IMR-90 (cell line): ENCODE measurements around the gene XPR1. TPM values are rescaled to one million over a fixed set of nuclear protein-coding genes. Genes with fewer than 3 reads are reported as not detected.

Source experiments
- ATAC-seq: fragments of 200-7000 bp; cut with Tn5 transposase; 2 replicates; pipeline ENCODE4 v1.9.1; 2020; ENCODE audit warnings: low read depth, mild to moderate bottlenecking, moderate library complexity
- BruUV-seq: library from RNA; stranded (reverse); fragments of 400-500 nt; replicated peaks from 2 replicates; lab custom pipeline; 2021; lab: Mats Ljungman, UMichigan
- CTCF ChIA-PET: fragments of 300-600 bp; formaldehyde crosslinking; extraction: SDS; loops from one replicate; lab custom pipeline; 2021; ENCODE audit warnings: antibody characterized with exemption; lab: Yijun Ruan, JAX
- POLR2A ChIA-PET: fragments of 300-600 bp; sonication (Branson Sonifier 250); formaldehyde crosslinking; loops from one replicate; lab custom pipeline; 2022; ENCODE audit warnings: antibody characterized with exemption; ENCODE audit not compliant: unreplicated experiment; lab: Charles Lee
- DNase-seq: peaks from one replicate; pipeline ENCODE4 v3.0.0; 2013
- H2AFZ ChIP-seq: replicated peaks from 2 replicates; pipeline ENCODE3; 2013; ENCODE audit warnings: low read length, mild to moderate bottlenecking; ENCODE audit not compliant: poor library complexity
- H2AK5ac ChIP-seq: 2 replicates; pipeline ENCODE4 v1.6.1; 2013; ENCODE audit warnings: low read depth, low read length, inconsistent platforms
- H2AK9ac ChIP-seq: replicated peaks from 2 replicates; pipeline ENCODE3; 2013; ENCODE audit warnings: mild to moderate bottlenecking, low read depth, low read length, moderate library complexity; ENCODE audit not compliant: poor library complexity
- H2BK120ac ChIP-seq: 2 replicates; pipeline ENCODE4 v1.6.1; 2013; ENCODE audit warnings: low read depth, low read length, inconsistent platforms
- H2BK15ac ChIP-seq: 3 replicates; pipeline ENCODE4 v1.6.1; 2013; ENCODE audit warnings: low read depth, low read length, inconsistent platforms
- H2BK20ac ChIP-seq: 2 replicates; pipeline ENCODE4 v1.6.1; 2013; ENCODE audit warnings: low read depth, mild to moderate bottlenecking, inconsistent platforms, low read length, moderate library complexity
- H2BK5ac ChIP-seq: 2 replicates; pipeline ENCODE4 v1.6.1; 2013; ENCODE audit warnings: mild to moderate bottlenecking, low read depth, low read length, inconsistent platforms; ENCODE audit not compliant: poor library complexity, severe bottlenecking
- H3K14ac ChIP-seq: replicated peaks from 2 replicates; pipeline ENCODE4 v1.6.1; 2013; ENCODE audit warnings: low read depth, low read length, inconsistent platforms
- H3K18ac ChIP-seq: 2 replicates; pipeline ENCODE4 v1.6.1; 2013; ENCODE audit warnings: low read depth, low read length, control low read depth
- H3K23ac ChIP-seq: 2 replicates; pipeline ENCODE4 v1.6.1; 2013; ENCODE audit warnings: low read depth, low read length, inconsistent platforms
- H3K27ac ChIP-seq: 2 replicates; pipeline ENCODE4 v1.5.1; 2013; ENCODE audit warnings: mild to moderate bottlenecking, control low read depth, low read length; ENCODE audit not compliant: insufficient read depth
- H3K27me3 ChIP-seq: 2 replicates; pipeline ENCODE4 v1.6.1; 2013; ENCODE audit warnings: low read length; ENCODE audit not compliant: control insufficient read depth, insufficient read depth
- H3K36me3 ChIP-seq: 2 replicates; pipeline ENCODE4 v1.6.1; 2013; ENCODE audit warnings: low read length, mixed read lengths; ENCODE audit not compliant: control insufficient read depth, insufficient read depth
- H3K4ac ChIP-seq: 2 replicates; pipeline ENCODE4 v1.6.1; 2013; ENCODE audit warnings: low read depth, low read length, inconsistent platforms
- H3K4me1 ChIP-seq: 2 replicates; pipeline ENCODE4 v1.6.1; 2013; ENCODE audit warnings: low read length, mixed read lengths; ENCODE audit not compliant: control insufficient read depth, insufficient read depth
- H3K4me2 ChIP-seq: 2 replicates; pipeline ENCODE4 v1.6.1; 2013; ENCODE audit warnings: low read depth, mild to moderate bottlenecking, control low read depth, low read length, moderate library complexity
- H3K4me3 ChIP-seq: 2 replicates; pipeline ENCODE4 v1.5.1; 2013; ENCODE audit warnings: low read depth, mild to moderate bottlenecking, control low read depth, low read length, moderate library complexity; ENCODE audit not compliant: insufficient read depth
- H3K56ac ChIP-seq: 2 replicates; pipeline ENCODE4 v1.6.1; 2013; ENCODE audit warnings: low read length, inconsistent platforms; ENCODE audit not compliant: insufficient read depth; ENCODE audit errors: extremely low read depth
- H3K79me1 ChIP-seq, 2 experiments: 2 replicates each; pipeline ENCODE4 v1.6.1; 2013; ENCODE audit warnings: low read length in 2 of 2, inconsistent platforms in 1 of 2, low read depth in 1 of 2
- H3K9ac ChIP-seq: 2 replicates; pipeline ENCODE4 v1.6.1; 2013; ENCODE audit warnings: low read depth, low read length, control low read depth
- H3K9me1 ChIP-seq: 2 replicates; pipeline ENCODE4 v1.6.1; 2013; ENCODE audit warnings: low read length, inconsistent platforms; ENCODE audit not compliant: insufficient read depth
- H3K9me3 ChIP-seq: 2 replicates; pipeline ENCODE4 v1.6.1; 2013; ENCODE audit warnings: low read length; ENCODE audit not compliant: control insufficient read depth, insufficient read depth
- H4K20me1 ChIP-seq: 2 replicates; pipeline ENCODE4 v1.6.1; 2013; ENCODE audit warnings: low read length, inconsistent platforms; ENCODE audit not compliant: insufficient read depth
- H4K5ac ChIP-seq: 2 replicates; pipeline ENCODE4 v1.6.1; 2013; ENCODE audit warnings: mild to moderate bottlenecking, low read depth, low read length, control low read depth
- H4K8ac ChIP-seq, 2 experiments: 2 replicates each; pipeline ENCODE4 v1.6.1; 2013; ENCODE audit warnings: low read depth in 2 of 2, low read length in 2 of 2, control low read depth in 1 of 2, inconsistent platforms in 1 of 2
- H4K91ac ChIP-seq: 2 replicates; pipeline ENCODE4 v1.6.1; 2013; ENCODE audit warnings: low read depth, low read length, inconsistent platforms; ENCODE audit not compliant: insufficient read depth
- CEBPB ChIP-seq: IDR thresholded peaks from 2 replicates; pipeline ENCODE4 v1.6.1; 2012; ENCODE audit warnings: low read depth, low read length, improper control_type of control experiment
- FOS ChIP-seq: fragments of 150-350 bp; IDR thresholded peaks from 2 replicates; pipeline ENCODE4 v1.6.1; 2016; ENCODE audit warnings: low read depth, low read length
- NFE2L2 ChIP-seq: fragments of 150-350 bp; IDR thresholded peaks from 2 replicates; pipeline ENCODE4 v1.6.1; 2016; ENCODE audit warnings: low read depth, mild to moderate bottlenecking, low read length
- WGBS, 2 experiments: methylation state at CpG; one replicate each; pipeline versions ENCODE4 v1.1.5 to v1.1.7; 2013; ENCODE audit warnings: missing lambda C conversion rate in 2 of 2; ENCODE audit not compliant: insufficient read length in 1 of 2; ENCODE audit errors: extremely low coverage in 2 of 2; 5-methylcytosine and 5-hydroxymethylcytosine counted together
- dilution Hi-C: fragments of 300-500 bp; cut with HindIII; formaldehyde crosslinking; loops from one replicate; pipeline ENCODE4 v1.14.3; 2018; ENCODE audit warnings: low sequenced_read_pairs; ENCODE audit not compliant: unreplicated experiment
- in situ Hi-C: fragments of 300-500 bp; cut with MboI; formaldehyde crosslinking; loops from 3 replicates; pipeline ENCODE4 v1.14.3; 2019; ENCODE audit warnings: low sequenced_read_pairs, inconsistent platforms, mixed read lengths
- intact Hi-C: fragments of 100-400 bp; cut with micrococcal nuclease; formaldehyde crosslinking; loops from 2 replicates; pipeline ENCODE4 v1.10.0; 2022
- polyA plus RNA-seq, 3 experiments: library from polyadenylated mRNA; depleted of rRNA; stranded (reverse); fragments of >200 nt; gene quantifications; 2 replicates each; pipeline ENCODE4 v1.2.3, GENCODE V29; 2012; ENCODE audit warnings: low replicate concordance in 1 of 3
- total RNA-seq: library from RNA; depleted of rRNA; stranded (reverse); fragments of >200 nt; gene quantifications from 2 replicates; pipeline ENCODE4 v1.2.3, GENCODE V29; 2012
- TF ChIP-seq, protein P1 (sequence below): fragments of 150-350 bp; IDR thresholded peaks from 2 replicates; pipeline ENCODE4 v1.6.1; 2017; ENCODE audit warnings: mild to moderate bottlenecking, antibody characterized with exemption, low read length, low read depth

The XPR1 gene
- total and polyA plus RNA-seq, 2 of the 4 experiments (the other 2 are of a cell fraction) = 11.8 to 25.1 TPM

DNA sequence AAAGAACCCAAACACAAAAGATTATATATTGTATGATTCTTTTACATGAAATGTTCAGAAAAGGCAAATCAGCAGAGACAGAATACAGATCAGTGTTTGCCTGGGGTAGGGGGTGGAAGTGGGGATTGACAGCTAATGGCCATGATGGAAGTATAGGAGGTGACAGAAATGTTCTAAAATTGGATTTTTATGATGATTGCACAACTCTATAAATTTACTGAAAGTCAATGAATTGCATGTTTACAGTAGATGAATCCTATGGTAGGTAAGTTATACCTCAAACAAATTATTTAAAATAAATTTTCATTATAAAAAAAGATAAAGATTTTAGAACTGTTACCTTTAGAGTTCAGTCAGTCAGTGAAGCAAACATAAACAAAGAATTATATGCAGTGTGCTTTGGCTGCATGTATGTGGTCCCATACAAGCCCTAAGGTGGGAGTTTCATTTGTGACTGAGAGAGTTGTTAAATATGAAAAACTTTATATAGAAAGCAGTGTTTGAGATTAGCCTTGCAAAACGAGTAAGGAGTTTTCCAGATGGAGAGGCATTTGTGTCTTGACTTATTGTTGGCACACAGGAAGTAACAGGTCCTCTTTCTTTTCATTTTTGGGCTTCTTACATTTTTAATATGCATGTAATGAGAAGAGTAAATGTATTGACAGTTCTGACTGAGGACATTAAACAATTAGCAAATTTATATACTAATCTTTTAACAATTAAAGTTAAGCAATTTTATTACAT lies 165.2 kb downstream of the XPR1 start:
- Histone ChIP-seq H3K4ac (no peak overlapping the region), H3K79me1 (peaks cover 0 to 17% of the 10 kb centered on the region in 2 experiments; a peak in 3 of 4 replicates), H3K56ac (no peak overlapping the region), H4K91ac (no peak overlapping the region), H4K8ac (no peak overlapping the region), H3K27me3 (no peaks in the 10 kb centered on the region), H2BK15ac (no peak overlapping the region), H3K4me1 (peaks cover 2% of the 10 kb centered on the region; the same call in 1 of the 2 replicates), H2AFZ (no peak overlapping the region), H3K18ac (no peak overlapping the region), H3K36me3 (no peaks in the 10 kb centered on the region), H3K14ac (no peak overlapping the region), H3K4me2 (no peak overlapping the region), H3K27ac (no peak overlapping the region), H2BK120ac (no peak overlapping the region), H3K9ac (no peak overlapping the region), H3K9me3 (no peaks in the 10 kb centered on the region), H4K20me1 (no peaks in the 10 kb centered on the region), H3K23ac (no peak overlapping the region), H2AK5ac (no peak overlapping the region), H4K5ac (no peak overlapping the region), H2BK5ac (no peak overlapping the region), H3K9me1 (peaks cover 2% of the 10 kb centered on the region; the same call in 1 of the 2 replicates), H3K4me3 (no peak overlapping the region), H2AK9ac (no peak overlapping the region), H2BK20ac (no peak overlapping the region)
- intact Hi-C loops (no loop called here), in situ Hi-C loops (no loop called here), dilution Hi-C loops (no loop called here)
- no peak for ATAC-seq
- ChIA-PET CTCF (no interaction called here), POLR2A (no interaction called here)
- no TSS peak for BruUV-seq
- TF ChIP-seq, protein P1, sequence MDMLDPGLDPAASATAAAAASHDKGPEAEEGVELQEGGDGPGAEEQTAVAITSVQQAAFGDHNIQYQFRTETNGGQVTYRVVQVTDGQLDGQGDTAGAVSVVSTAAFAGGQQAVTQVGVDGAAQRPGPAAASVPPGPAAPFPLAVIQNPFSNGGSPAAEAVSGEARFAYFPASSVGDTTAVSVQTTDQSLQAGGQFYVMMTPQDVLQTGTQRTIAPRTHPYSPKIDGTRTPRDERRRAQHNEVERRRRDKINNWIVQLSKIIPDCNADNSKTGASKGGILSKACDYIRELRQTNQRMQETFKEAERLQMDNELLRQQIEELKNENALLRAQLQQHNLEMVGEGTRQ = no peak
- TF ChIP-seq CEBPB (peak; percentile 46; the same call in 1 of the 2 replicates), NFE2L2 (no peak), FOS (no peak)
- DNase-seq = no peak
- no CpG with 5 or more reads among the region's 1 CpG for WGBS, 2 experiments
